H9 (cell line): Measurements from ENCODE around the gene OAS2. TPM values are rescaled to one million over a fixed set of nuclear protein-coding genes. Genes with fewer than 3 reads are reported as not detected.

ENCODE experiments used
- DNase-seq: peaks from one replicate; pipeline ENCODE4 v3.0.0-alpha.2; 2017
- H2AFZ ChIP-seq: one replicate; pipeline ENCODE4 v1.6.1; 2013; ENCODE audit warnings: mild to moderate bottlenecking, low read length, control low read depth, moderate library complexity
- H2AK5ac ChIP-seq: 2 replicates; pipeline ENCODE4 v1.6.1; 2013; ENCODE audit warnings: low read length, control low read depth, mixed read lengths; ENCODE audit not compliant: insufficient read length
- H2BK120ac ChIP-seq: one replicate; pipeline ENCODE4 v1.6.1; 2013; ENCODE audit warnings: low read depth, mild to moderate bottlenecking, low read length, control low read depth, inconsistent platforms; ENCODE audit not compliant: poor library complexity, severe bottlenecking
- H2BK12ac ChIP-seq: 2 replicates; pipeline ENCODE4 v1.6.1; 2013; ENCODE audit warnings: low read length, control low read depth, mixed read lengths, low read depth; ENCODE audit not compliant: insufficient read length
- H2BK15ac ChIP-seq: 2 replicates; pipeline ENCODE4 v1.6.1; 2013; ENCODE audit warnings: low read depth, low read length, control low read depth
- H2BK20ac ChIP-seq: one replicate; pipeline ENCODE4 v1.6.1; 2013; ENCODE audit warnings: low read depth, mild to moderate bottlenecking, low read length, control low read depth, inconsistent platforms; ENCODE audit not compliant: poor library complexity, severe bottlenecking
- H2BK5ac ChIP-seq: 2 replicates; pipeline ENCODE4 v1.6.1; 2013; ENCODE audit warnings: low read length, control low read depth, mixed read lengths; ENCODE audit not compliant: insufficient read length
- H3K14ac ChIP-seq: 2 replicates; pipeline ENCODE4 v1.6.1; 2013; ENCODE audit warnings: low read length, control low read depth; ENCODE audit not compliant: insufficient read depth
- H3K18ac ChIP-seq: 2 replicates; pipeline ENCODE4 v1.6.1; 2013; ENCODE audit warnings: low read depth, mild to moderate bottlenecking, mixed read lengths, low read length, control low read depth; ENCODE audit not compliant: insufficient read length
- H3K23ac ChIP-seq: 2 replicates; pipeline ENCODE4 v1.6.1; 2013; ENCODE audit warnings: low read length, control low read depth, mixed read lengths, low read depth; ENCODE audit not compliant: insufficient read length
- H3K23me2 ChIP-seq: 2 replicates; pipeline ENCODE4 v1.6.1; 2013; ENCODE audit warnings: low read depth, mild to moderate bottlenecking, mixed read lengths, low read length, control low read depth; ENCODE audit not compliant: insufficient read length, poor library complexity, severe bottlenecking
- H3K27ac ChIP-seq: 2 replicates; pipeline ENCODE4 v1.5.1; 2013; ENCODE audit warnings: low read length, control low read depth, mixed read lengths, low read depth; ENCODE audit not compliant: insufficient read length
- H3K27me3 ChIP-seq: 2 replicates; pipeline ENCODE4 v1.6.1; 2013; ENCODE audit warnings: low read length, control low read depth, inconsistent platforms; ENCODE audit not compliant: insufficient read depth
- H3K4ac ChIP-seq: 2 replicates; pipeline ENCODE4 v1.6.1; 2013; ENCODE audit warnings: low read depth, mild to moderate bottlenecking, control low read depth, inconsistent platforms, low read length, moderate library complexity
- H3K4me1 ChIP-seq: 2 replicates; pipeline ENCODE4 v1.6.1; 2013; ENCODE audit warnings: low read length, control low read depth, inconsistent platforms; ENCODE audit not compliant: insufficient read depth
- H3K4me2 ChIP-seq: 2 replicates; pipeline ENCODE4 v1.6.1; 2013; ENCODE audit warnings: low read length, control low read depth, mixed read lengths; ENCODE audit not compliant: insufficient read length, insufficient read depth
- H3K56ac ChIP-seq: 2 replicates; pipeline ENCODE4 v1.6.1; 2013; ENCODE audit warnings: low read depth, mild to moderate bottlenecking, mixed read lengths, low read length, control low read depth; ENCODE audit not compliant: insufficient read length
- H3K79me1 ChIP-seq: 2 replicates; pipeline ENCODE4 v1.6.1; 2013; ENCODE audit warnings: low read depth, mild to moderate bottlenecking, moderate library complexity, low read length, control low read depth, inconsistent platforms; ENCODE audit not compliant: insufficient read depth, poor library complexity, severe bottlenecking
- H3K79me2 ChIP-seq: 2 replicates; pipeline ENCODE4 v1.6.1; 2013; ENCODE audit warnings: low read length, control low read depth, inconsistent platforms; ENCODE audit not compliant: insufficient read depth
- H3K9ac ChIP-seq: 2 replicates; pipeline ENCODE4 v1.6.1; 2013; ENCODE audit warnings: low read length, control low read depth, mixed read lengths; ENCODE audit not compliant: insufficient read length; ENCODE audit errors: extremely low read depth
- H3K9me3 ChIP-seq: one replicate; pipeline ENCODE4 v1.6.1; 2013; ENCODE audit warnings: low read depth, low read length, inconsistent platforms; ENCODE audit not compliant: control insufficient read depth
- H3T11ph ChIP-seq: one replicate; pipeline ENCODE4 v1.6.1; 2013; ENCODE audit warnings: mild to moderate bottlenecking, low read length, control low read depth, inconsistent platforms
- H4K20me1 ChIP-seq: one replicate; pipeline ENCODE4 v1.6.1; 2013; ENCODE audit not compliant: control insufficient read depth, insufficient read length, insufficient read depth
- H4K5ac ChIP-seq: 2 replicates; pipeline ENCODE4 v1.6.1; 2013; ENCODE audit warnings: low read depth, mild to moderate bottlenecking, mixed read lengths, low read length, control low read depth; ENCODE audit not compliant: insufficient read length
- H4K8ac ChIP-seq: replicated peaks from 2 replicates; pipeline ENCODE4 v1.6.1; 2013; ENCODE audit warnings: low read length, control low read depth, mixed read lengths, low read depth; ENCODE audit not compliant: insufficient read length
- H4K91ac ChIP-seq: 2 replicates; pipeline ENCODE4 v1.6.1; 2013; ENCODE audit warnings: low read depth, mild to moderate bottlenecking, moderate library complexity, mixed read lengths, low read length, control low read depth; ENCODE audit not compliant: insufficient read length
- H3K27ac Mint-ChIP-seq, 3 experiments: 2 replicates in 2 of 3; 3 replicates in 1 of 3; pipeline ENCODE4 v1.8.0; 2020 to 2021; ENCODE audit warnings: mixed read lengths in 3 of 3, mild to moderate bottlenecking in 1 of 3, moderate library complexity in 1 of 3
- H3K27me3 Mint-ChIP-seq: 2 replicates; pipeline ENCODE4 v1.8.0; 2021; ENCODE audit warnings: low read depth, mild to moderate bottlenecking, moderate library complexity, mixed read lengths
- H3K36me3 Mint-ChIP-seq, 3 experiments: 2 replicates in 2 of 3; 3 replicates in 1 of 3; pipeline ENCODE4 v1.8.0; 2020 to 2021; ENCODE audit warnings: low read depth in 3 of 3, mixed read lengths in 3 of 3; ENCODE audit not compliant: insufficient read depth in 1 of 3
- H3K4me1 Mint-ChIP-seq, 2 experiments: 2 replicates each; pipeline ENCODE4 v1.8.0; 2020; ENCODE audit warnings: mixed read lengths in 2 of 2
- H3K4me3 Mint-ChIP-seq, 2 experiments: 2 replicates in 1 of 2; 3 replicates in 1 of 2; pipeline ENCODE4 v1.8.0; 2020 to 2021; ENCODE audit warnings: mild to moderate bottlenecking in 2 of 2, mixed read lengths in 2 of 2, moderate library complexity in 1 of 2
- H3K9me3 Mint-ChIP-seq, 2 experiments: 2 replicates in 1 of 2; 3 replicates in 1 of 2; pipeline ENCODE4 v1.8.0; 2020; ENCODE audit warnings: mild to moderate bottlenecking in 2 of 2, mixed read lengths in 2 of 2, moderate library complexity in 1 of 2
- WGBS: extraction: QIAGEN DNeasy Blood & Tissue Kit; methylation state at CpG from one replicate; pipeline ENCODE4 v1.1.7; 2013; ENCODE audit warnings: missing lambda C conversion rate, low lambda C conversion rate, mixed read lengths; ENCODE audit not compliant: insufficient read length; ENCODE audit errors: extremely low coverage; 5-methylcytosine and 5-hydroxymethylcytosine counted together
- total RNA-seq: library from RNA; stranded (reverse); gene quantifications from 2 replicates; pipeline ENCODE4 v1.2.1, GENCODE V29; 2021
- TF ChIP-seq, protein P1 (sequence below): fragments of 200-600 bp; sonication (generic); conservative IDR thresholded peaks from 3 replicates; pipeline ENCODE4 v1.8.0; 2021; ENCODE audit warnings: antibody characterized with exemption, mild to moderate bottlenecking

Gene OAS2
- total RNA-seq, 1 experiment from 2014 or later: not detected

DNA sequence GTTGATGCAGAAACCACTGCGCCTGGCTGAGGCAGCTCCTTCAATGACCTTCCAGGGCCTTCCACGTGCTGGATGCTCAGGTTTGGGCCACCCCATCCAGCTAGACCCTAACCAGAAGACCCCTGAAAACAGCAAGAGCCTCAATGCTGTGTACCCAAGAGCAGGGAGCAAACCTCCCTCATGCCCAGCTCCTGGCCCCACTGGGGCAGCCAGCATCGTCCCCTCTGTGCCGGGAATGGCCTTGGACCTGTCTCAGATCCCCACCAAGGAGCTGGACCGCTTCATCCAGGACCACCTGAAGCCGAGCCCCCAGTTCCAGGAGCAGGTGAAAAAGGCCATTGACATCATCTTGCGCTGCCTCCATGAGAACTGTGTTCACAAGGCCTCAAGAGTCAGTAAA is 29.5 kb upstream of the OAS2 start:
- H3K27me3 ChIP-seq: no peaks in the 10 kb centered on the region
- H2BK120ac ChIP-seq: no peak overlapping the region
- no peak overlapping the region for H2BK5ac ChIP-seq
- H2AK5ac ChIP-seq: no peak overlapping the region
- TF ChIP-seq, protein P1, sequence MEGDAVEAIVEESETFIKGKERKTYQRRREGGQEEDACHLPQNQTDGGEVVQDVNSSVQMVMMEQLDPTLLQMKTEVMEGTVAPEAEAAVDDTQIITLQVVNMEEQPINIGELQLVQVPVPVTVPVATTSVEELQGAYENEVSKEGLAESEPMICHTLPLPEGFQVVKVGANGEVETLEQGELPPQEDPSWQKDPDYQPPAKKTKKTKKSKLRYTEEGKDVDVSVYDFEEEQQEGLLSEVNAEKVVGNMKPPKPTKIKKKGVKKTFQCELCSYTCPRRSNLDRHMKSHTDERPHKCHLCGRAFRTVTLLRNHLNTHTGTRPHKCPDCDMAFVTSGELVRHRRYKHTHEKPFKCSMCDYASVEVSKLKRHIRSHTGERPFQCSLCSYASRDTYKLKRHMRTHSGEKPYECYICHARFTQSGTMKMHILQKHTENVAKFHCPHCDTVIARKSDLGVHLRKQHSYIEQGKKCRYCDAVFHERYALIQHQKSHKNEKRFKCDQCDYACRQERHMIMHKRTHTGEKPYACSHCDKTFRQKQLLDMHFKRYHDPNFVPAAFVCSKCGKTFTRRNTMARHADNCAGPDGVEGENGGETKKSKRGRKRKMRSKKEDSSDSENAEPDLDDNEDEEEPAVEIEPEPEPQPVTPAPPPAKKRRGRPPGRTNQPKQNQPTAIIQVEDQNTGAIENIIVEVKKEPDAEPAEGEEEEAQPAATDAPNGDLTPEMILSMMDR: no peak
- no peak overlapping the region for H3K18ac ChIP-seq
- no peak overlapping the region for H3K4me3 Mint-ChIP-seq
- no peak overlapping the region for H4K91ac ChIP-seq
- no peak overlapping the region for H4K8ac ChIP-seq
- WGBS: no CpG with 5 or more reads among the region's 7 CpGs
- H2BK12ac ChIP-seq: no peak overlapping the region
- no peaks in the 10 kb centered on the region for H4K20me1 ChIP-seq
- H3K9ac ChIP-seq: no peak overlapping the region
- no peak overlapping the region for H3K4ac ChIP-seq
- H3K4me1 ChIP-seq: no peaks in the 10 kb centered on the region
- no peaks in the 10 kb centered on the region; the same call in none of the 2 replicates for H3K27me3 Mint-ChIP-seq
- no peaks in the 10 kb centered on the region for H3K23me2 ChIP-seq
- H3K79me2 ChIP-seq: no peaks in the 10 kb centered on the region
- no peak overlapping the region for H3K27ac Mint-ChIP-seq
- peak; percentile 23 for DNase-seq
- no peak overlapping the region for H3T11ph ChIP-seq
- no peaks in the 10 kb centered on the region for H3K79me1 ChIP-seq
- H2BK20ac ChIP-seq: no peak overlapping the region
- no peak overlapping the region for H2BK15ac ChIP-seq
- no peak overlapping the region for H2AFZ ChIP-seq
- no peaks in the 10 kb centered on the region for H3K9me3 ChIP-seq
- no peak overlapping the region for H4K5ac ChIP-seq
- no peak overlapping the region for H3K23ac ChIP-seq
- H3K27ac ChIP-seq: no peak overlapping the region
- H3K56ac ChIP-seq: no peak overlapping the region
- H3K4me2 ChIP-seq: no peak overlapping the region
- no peaks in the 10 kb centered on the region for H3K36me3 Mint-ChIP-seq
- H3K9me3 Mint-ChIP-seq: no peaks in the 10 kb centered on the region
- no peak overlapping the region for H3K14ac ChIP-seq
- H3K4me1 Mint-ChIP-seq: peaks cover 4% of the 10 kb centered on the region in 2 experiments; a peak in 2 of 4 replicates
